ENCODE data around the gene PPFIA4.

- TF ChIP-seq, protein P1, sequence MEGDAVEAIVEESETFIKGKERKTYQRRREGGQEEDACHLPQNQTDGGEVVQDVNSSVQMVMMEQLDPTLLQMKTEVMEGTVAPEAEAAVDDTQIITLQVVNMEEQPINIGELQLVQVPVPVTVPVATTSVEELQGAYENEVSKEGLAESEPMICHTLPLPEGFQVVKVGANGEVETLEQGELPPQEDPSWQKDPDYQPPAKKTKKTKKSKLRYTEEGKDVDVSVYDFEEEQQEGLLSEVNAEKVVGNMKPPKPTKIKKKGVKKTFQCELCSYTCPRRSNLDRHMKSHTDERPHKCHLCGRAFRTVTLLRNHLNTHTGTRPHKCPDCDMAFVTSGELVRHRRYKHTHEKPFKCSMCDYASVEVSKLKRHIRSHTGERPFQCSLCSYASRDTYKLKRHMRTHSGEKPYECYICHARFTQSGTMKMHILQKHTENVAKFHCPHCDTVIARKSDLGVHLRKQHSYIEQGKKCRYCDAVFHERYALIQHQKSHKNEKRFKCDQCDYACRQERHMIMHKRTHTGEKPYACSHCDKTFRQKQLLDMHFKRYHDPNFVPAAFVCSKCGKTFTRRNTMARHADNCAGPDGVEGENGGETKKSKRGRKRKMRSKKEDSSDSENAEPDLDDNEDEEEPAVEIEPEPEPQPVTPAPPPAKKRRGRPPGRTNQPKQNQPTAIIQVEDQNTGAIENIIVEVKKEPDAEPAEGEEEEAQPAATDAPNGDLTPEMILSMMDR (conservative IDR thresholded peaks at IDR 0.05; ENCODE audit: low read depth, low read length) = no peak
- TF ChIP-seq EZH2 (IDR thresholded peaks at IDR 0.05; ENCODE audit: borderline replicate concordance, low read depth, low read length, poor library complexity, severe bottlenecking) = no peak
Measured at GRCh38 chr1:203075236-203076030, 49.1 kb downstream of the PPFIA4 start.

Data from A673 (cell line).